GM12878 (cell line): ENCODE measurements around the gene ADSL. TPM values are rescaled to one million over a fixed set of nuclear protein-coding genes. Genes with fewer than 3 reads are reported as not detected.

Source experiments
- ATAC-seq: fragments of 200-7000 bp; cut with Tn5 transposase; 3 replicates; pipeline ENCODE4 v1.9.1; 2020; ENCODE audit warnings: mild to moderate bottlenecking, moderate library complexity
- BruUV-seq: library from RNA; stranded (reverse); fragments of 400-500 nt; replicated peaks from 2 replicates; lab custom pipeline; 2021; lab: Mats Ljungman, UMichigan
- CTCF ChIA-PET: fragments of 300-600 bp; sonication (Branson Sonifier 250); formaldehyde crosslinking; extraction: SDS; loops from one replicate; lab custom pipeline; 2021; ENCODE audit warnings: inconsistent platforms; lab: Yijun Ruan, JAX
- POLR2A ChIA-PET: fragments of 350-600 bp; formaldehyde crosslinking; extraction: SDS; loops from one replicate; lab custom pipeline; 2021; ENCODE audit warnings: inconsistent platforms; lab: Charles Lee
- RAD21 ChIA-PET: fragments of 300-600 bp; sonication (Branson Sonifier 250); formaldehyde crosslinking; loops from one replicate; lab custom pipeline; 2023; ENCODE audit warnings: antibody characterized with exemption; ENCODE audit not compliant: unreplicated experiment; lab: Charles Lee
- SMC1A ChIA-PET: fragments of 300-600 bp; sonication (Branson Sonifier 250); formaldehyde crosslinking; loops from one replicate; lab custom pipeline; 2023; ENCODE audit not compliant: unreplicated experiment, uncharacterized antibody; lab: Charles Lee
- DNase-seq: peaks from one replicate; pipeline ENCODE4 v3.0.0-alpha.2; 2011; ENCODE audit warnings: low read depth, low spot score
- FAIRE-seq: peaks from 3 replicates; lab custom pipeline; 2011; peaks lifted over from hg19 to GRCh38; lab: Jason Lieb, UNC
- H2AFZ ChIP-seq: 2 replicates; pipeline ENCODE4 v1.6.0; 2011; ENCODE audit warnings: low read depth, low read length, control low read depth; ENCODE audit not compliant: control insufficient read depth
- H3K27ac ChIP-seq: 2 replicates; pipeline ENCODE4 v1.5.1; 2011; ENCODE audit warnings: control low read depth; ENCODE audit not compliant: control insufficient read depth, insufficient read depth
- H3K27me3 ChIP-seq, 2 experiments: replicated peaks in 1 of 2; 2 replicates each; pipeline versions ENCODE4 v1.6.0 to v1.6.1; 2011; ENCODE audit warnings: low read length in 1 of 2; ENCODE audit not compliant: control insufficient read depth in 2 of 2, insufficient read depth in 2 of 2
- H3K36me3 ChIP-seq, 2 experiments: 2 replicates each; pipeline ENCODE4 v1.5.1; 2011; ENCODE audit warnings: low read length in 1 of 2; ENCODE audit not compliant: control insufficient read depth in 2 of 2, insufficient read depth in 2 of 2
- H3K4me1 ChIP-seq: 2 replicates; pipeline ENCODE4 v1.6.1; 2011; ENCODE audit warnings: mild to moderate bottlenecking, low read length, moderate library complexity, mixed read lengths; ENCODE audit not compliant: control insufficient read depth, insufficient read depth
- H3K4me2 ChIP-seq: 2 replicates; pipeline ENCODE4 v1.6.0; 2011; ENCODE audit warnings: control low read depth; ENCODE audit not compliant: control insufficient read depth, insufficient read depth
- H3K4me3 ChIP-seq: fragments of 200-600 bp; sonication (generic); 2 replicates; pipeline ENCODE4 v1.5.1; 2016
- H3K79me2 ChIP-seq: 2 replicates; pipeline ENCODE4 v1.6.0; 2011; ENCODE audit warnings: low read length; ENCODE audit not compliant: control insufficient read depth, insufficient read depth
- H3K9ac ChIP-seq: 2 replicates; pipeline ENCODE4 v1.8.0; 2011; ENCODE audit warnings: low read length, control low read depth, mixed read lengths; ENCODE audit not compliant: control insufficient read depth, insufficient read depth
- H3K9me3 ChIP-seq: replicated peaks from 3 replicates; pipeline ENCODE4 v1.5.1; 2011; ENCODE audit warnings: mild to moderate bottlenecking, low read length; ENCODE audit not compliant: control insufficient read depth, insufficient read depth
- H4K20me1 ChIP-seq: 2 replicates; pipeline ENCODE4 v1.6.0; 2011; ENCODE audit not compliant: control insufficient read depth, insufficient read depth
- CBFB ChIP-seq: IDR thresholded peaks from 2 replicates; pipeline ENCODE4 v1.6.1; 2016; ENCODE audit warnings: antibody characterized with exemption, low read depth
- CHD4 ChIP-seq: fragments of 200-600 bp; sonication (generic); IDR thresholded peaks from 2 replicates; pipeline ENCODE4 v1.6.1; 2016; ENCODE audit warnings: mild to moderate bottlenecking
- CREM ChIP-seq: IDR thresholded peaks from 2 replicates; pipeline ENCODE4 v1.6.1; 2014; ENCODE audit warnings: antibody characterized with exemption, low read depth
- EZH2 ChIP-seq: IDR thresholded peaks from 2 replicates; pipeline ENCODE4 v1.6.1; 2012; ENCODE audit warnings: low read depth, mild to moderate bottlenecking, control low read depth, inconsistent platforms, low read length, borderline replicate concordance; ENCODE audit not compliant: control insufficient read depth
- JUND ChIP-seq: IDR thresholded peaks from 2 replicates; pipeline ENCODE4 v1.6.1; 2012; ENCODE audit warnings: low read depth, mild to moderate bottlenecking, low read length, improper control_type of control experiment, moderate library complexity
- KDM1A ChIP-seq: fragments of 200-600 bp; sonication (generic); IDR thresholded peaks from 2 replicates; pipeline ENCODE4 v1.6.1; 2016; ENCODE audit warnings: borderline replicate concordance
- POLR2AphosphoS2 ChIP-seq: IDR thresholded peaks from 2 replicates; pipeline ENCODE4 v1.6.1; 2011; ENCODE audit warnings: low read depth, mild to moderate bottlenecking, low read length, improper control_type of control experiment, moderate library complexity
- POLR2AphosphoS5 ChIP-seq: IDR thresholded peaks from 2 replicates; pipeline ENCODE4 v1.6.1; 2011; ENCODE audit warnings: mild to moderate bottlenecking, low read length, inconsistent platforms
- SMC3 ChIP-seq: IDR thresholded peaks from 2 replicates; pipeline ENCODE4 v1.6.1; 2011; ENCODE audit warnings: low read length, improper control_type of control experiment, borderline replicate concordance
- TCF7 ChIP-seq: IDR thresholded peaks from 2 replicates; pipeline ENCODE4 v1.6.1; 2014; ENCODE audit warnings: antibody characterized with exemption, borderline replicate concordance
- ZNF207 ChIP-seq: fragments of 450-650 bp; IDR thresholded peaks from 2 replicates; pipeline ENCODE4 v1.6.1; 2014; ENCODE audit warnings: antibody characterized with exemption, mild to moderate bottlenecking, borderline replicate concordance
- ZNF24 ChIP-seq: fragments of 450-650 bp; IDR thresholded peaks from 2 replicates; pipeline ENCODE4 v1.6.1; 2017; ENCODE audit warnings: antibody characterized with exemption, mild to moderate bottlenecking
- ZNF384 ChIP-seq: IDR thresholded peaks from 2 replicates; pipeline ENCODE4 v1.6.1; 2012; ENCODE audit warnings: low read depth, mild to moderate bottlenecking, low read length, improper control_type of control experiment, borderline replicate concordance
- WGBS: methylation state at CpG from one replicate; pipeline ENCODE4 v1.1.6; 2016; ENCODE audit warnings: low lambda C conversion rate; ENCODE audit not compliant: insufficient replicate concordance, insufficient coverage; ENCODE audit errors: missing lambda C conversion rate; 5-methylcytosine and 5-hydroxymethylcytosine counted together
- in situ Hi-C: fragments of 300-500 bp; cut with MboI; formaldehyde crosslinking; loops from 9 replicates; pipeline ENCODE4 v1.14.3; 2018; ENCODE audit warnings: mixed read lengths
- intact Hi-C: fragments of 100-400 bp; cut with micrococcal nuclease; formaldehyde crosslinking; loops from one replicate; pipeline ENCODE4 v1.14.2; 2022; ENCODE audit not compliant: unreplicated experiment
- polyA plus RNA-seq, 11 experiments: library from polyadenylated mRNA; depleted of rRNA in 4 of 11; unstranded in 6 of 11; stranded (reverse) in 5 of 11; fragments of >200 nt; fragmentation: Nextera tagmentation in 4 of 11; fragmentation: Illumina TruSeq in 1 of 11; extraction: Ambion mirVana in 4 of 11; extraction: Trizol in 1 of 11; gene quantifications; 1 replicate in 1 of 11; 2 replicates in 10 of 11; pipeline versions ENCODE4 v1.2.1 to v1.2.3, GENCODE V29; 2011 to 2016; ENCODE audit warnings: inconsistent platforms in 2 of 11, missing spikeins in 2 of 11, low read depth in 1 of 11
- total RNA-seq, 4 experiments: library from RNA; depleted of rRNA in 3 of 4; stranded (reverse); fragments of >200 nt in 3 of 4; fragmentation: Illumina TruSeq in 1 of 4; extraction: Trizol in 1 of 4; gene quantifications; 2 replicates each; pipeline versions ENCODE4 v1.2.1 to v1.2.3, GENCODE V29; 2013 to 2021
- TF ChIP-seq, protein P1 (sequence below): IDR thresholded peaks from 2 replicates; pipeline ENCODE4 v1.6.1; 2012; ENCODE audit warnings: low read depth, low read length, improper control_type of control experiment

The ADSL gene
- total and polyA plus RNA-seq, 10 of the 15 experiments (the other 5 are each of a cell fraction or from before 2014, with no cell fraction given) = 126 to 313 (median 143) TPM

DNA sequence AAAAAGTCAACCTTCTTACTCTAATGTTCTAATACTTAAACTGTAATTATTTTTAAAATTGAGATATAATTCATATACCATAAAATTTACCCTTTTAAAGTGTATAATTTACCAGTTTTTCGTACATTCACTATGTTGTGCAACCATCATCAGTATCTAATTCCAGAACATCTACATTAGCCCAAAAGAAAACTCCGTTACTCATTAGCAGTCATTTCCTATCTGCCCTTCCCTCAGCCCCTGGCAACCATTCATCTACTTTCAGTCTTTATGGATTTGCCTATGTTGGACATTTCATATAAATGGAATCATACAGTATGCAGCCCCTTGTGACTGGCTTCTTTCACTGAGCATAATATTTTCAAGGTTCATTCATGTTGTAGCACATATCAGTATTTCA is 46.3 kb downstream of the ADSL start:
- ChIA-PET RAD21 (interaction anchor here (0.6 to 0.7 kb wide), 2 partner anchors 44 to 219 kb away, joined by 3 to 5 read pairs; no protein-coding TSS in a partner anchor), POLR2A (interaction anchor here (1.1 kb wide), 1 partner anchor 11 kb away, joined by 3 read pairs; no protein-coding TSS in a partner anchor), SMC1A (interaction anchor here (0.8 to 2.0 kb wide), 6 partner anchors 8 to 76 kb away, joined by 3 to 8 read pairs (median 3); no protein-coding TSS in a partner anchor), CTCF (no interaction called here)
- Histone ChIP-seq H3K36me3 (peaks cover 0 to 5% of the 10 kb centered on the region in 2 experiments; a peak in 1 of 4 replicates), H3K27ac (no peak overlapping the region), H3K4me3 (no peak overlapping the region), H3K4me1 (no peaks in the 10 kb centered on the region; the same call in 1 of the 2 replicates), H3K79me2 (no peaks in the 10 kb centered on the region; the same call in 1 of the 2 replicates), H3K9ac (no peak overlapping the region), H3K4me2 (no peak overlapping the region), H4K20me1 (no peaks in the 10 kb centered on the region), H3K9me3 (no peaks in the 10 kb centered on the region), H2AFZ (no peak overlapping the region), H3K27me3 (no peaks in the 10 kb centered on the region)
- no TSS peak for BruUV-seq
- TF ChIP-seq KDM1A = no peak
- no peak for TF ChIP-seq POLR2AphosphoS2
- no peak for TF ChIP-seq CBFB
- no peak for TF ChIP-seq POLR2AphosphoS5
- TF ChIP-seq CREM = no peak
- no peak for TF ChIP-seq CHD4
- no peak for TF ChIP-seq SMC3
- TF ChIP-seq ZNF207 = no peak
- no peak for TF ChIP-seq EZH2
- no peak for TF ChIP-seq ZNF384
- TF ChIP-seq, protein P1, sequence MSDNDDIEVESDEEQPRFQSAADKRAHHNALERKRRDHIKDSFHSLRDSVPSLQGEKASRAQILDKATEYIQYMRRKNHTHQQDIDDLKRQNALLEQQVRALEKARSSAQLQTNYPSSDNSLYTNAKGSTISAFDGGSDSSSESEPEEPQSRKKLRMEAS = no peak
- TF ChIP-seq JUND = no peak
- no peak for TF ChIP-seq ZNF24
- no peak for TF ChIP-seq TCF7
- FAIRE-seq (no peak), ATAC-seq (no peak), DNase-seq (no peak)
- in situ Hi-C loops (no loop called here), intact Hi-C loops (no loop called here)
- WGBS = 98% methylated on average over 2 of the region's 2 CpGs
